SK-N-SH (cell line): ENCODE data around the gene SCAPER. TPM values are rescaled to one million over a fixed set of nuclear protein-coding genes. Genes with fewer than 3 reads are reported as not detected.

Source experiments
- CHD2 ChIP-seq: fragments of 150-350 bp; IDR thresholded peaks from 2 replicates; pipeline ENCODE4 v1.6.1; 2018; ENCODE audit warnings: low read length; ENCODE audit not compliant: partially characterized antibody
- CTCF ChIP-seq: fragments of 200-600 bp; sonication (generic); IDR thresholded peaks from 2 replicates; pipeline ENCODE4 v1.6.1; 2017; ENCODE audit warnings: antibody characterized with exemption, mild to moderate bottlenecking, moderate library complexity
- ELF1 ChIP-seq: IDR thresholded peaks from 2 replicates; pipeline ENCODE4 v1.4.0; 2012
- EZH2phosphoT487 ChIP-seq: fragments of 200-600 bp; sonication (generic); IDR thresholded peaks from 2 replicates; pipeline ENCODE4 v1.6.1; 2017; ENCODE audit warnings: low read depth, mixed run types, mild to moderate bottlenecking, antibody characterized with exemption, moderate library complexity, borderline replicate concordance
- FOSL2 ChIP-seq: IDR thresholded peaks from 2 replicates; pipeline ENCODE4 v1.4.0; 2012; ENCODE audit warnings: low read depth, mild to moderate bottlenecking, moderate library complexity, borderline replicate concordance
- FOXJ3 ChIP-seq: sonication (generic); formaldehyde crosslinking; IDR thresholded peaks from 2 replicates; pipeline ENCODE4 v1.5.1; 2020; ENCODE audit warnings: mild to moderate bottlenecking, missing genetic modification reagents
- FOXM1 ChIP-seq: IDR thresholded peaks from 2 replicates; pipeline ENCODE4 v1.4.0; 2012; ENCODE audit warnings: low read depth, mild to moderate bottlenecking
- GABPA ChIP-seq: IDR thresholded peaks from 2 replicates; pipeline ENCODE4 v1.4.0; 2012; ENCODE audit warnings: low read depth, mild to moderate bottlenecking
- MAX ChIP-seq: IDR thresholded peaks from 2 replicates; pipeline ENCODE4 v1.4.0; 2012; ENCODE audit warnings: low read depth
- MEF2A ChIP-seq: IDR thresholded peaks from 2 replicates; pipeline ENCODE4 v1.4.0; 2012; ENCODE audit warnings: low read depth, borderline replicate concordance
- MXI1 ChIP-seq: IDR thresholded peaks from 2 replicates; pipeline ENCODE4 v1.6.1; 2012; ENCODE audit warnings: mild to moderate bottlenecking, low read depth, low read length, improper control_type of control experiment
- NRF1 ChIP-seq: IDR thresholded peaks from 2 replicates; pipeline ENCODE4 v1.6.1; 2012; ENCODE audit warnings: low read depth, mild to moderate bottlenecking, low read length
- POLR2AphosphoS5 ChIP-seq: IDR thresholded peaks from 2 replicates; pipeline ENCODE4 v1.6.1; 2012; ENCODE audit warnings: low read depth, low read length
- RAD21 ChIP-seq: IDR thresholded peaks from 2 replicates; pipeline ENCODE4 v1.6.1; 2012; ENCODE audit warnings: mild to moderate bottlenecking, low read length
- RFX5 ChIP-seq: IDR thresholded peaks from 2 replicates; pipeline ENCODE4 v1.6.1; 2012; ENCODE audit warnings: mild to moderate bottlenecking, improper control_type of control experiment, low read length
- TAF1 ChIP-seq: IDR thresholded peaks from 2 replicates; pipeline ENCODE4 v1.6.1; 2012; ENCODE audit warnings: low read depth, mild to moderate bottlenecking, low read length, moderate library complexity, borderline replicate concordance
- TCF12 ChIP-seq: IDR thresholded peaks from 2 replicates; pipeline ENCODE4 v1.4.0; 2012
- TEAD4 ChIP-seq: IDR thresholded peaks from 2 replicates; pipeline ENCODE4 v1.4.0; 2012; ENCODE audit warnings: mild to moderate bottlenecking, borderline replicate concordance; ENCODE audit not compliant: insufficient read depth
- YY1 ChIP-seq: IDR thresholded peaks from 2 replicates; pipeline ENCODE4 v1.4.0; 2012; ENCODE audit warnings: low read depth, mild to moderate bottlenecking
- polyA plus RNA-seq, 3 experiments: library from polyadenylated mRNA; depleted of rRNA; stranded (reverse); fragments of >200 nt; gene quantifications; 2 replicates each; pipeline ENCODE4 v1.2.3, GENCODE V29; 2012
- TF ChIP-seq, protein P1 (sequence below): fragments of 150-350 bp; IDR thresholded peaks from 2 replicates; pipeline ENCODE4 v1.6.1; 2017; ENCODE audit warnings: antibody characterized with exemption, low read length, low read depth, borderline replicate concordance
- TF ChIP-seq, protein P2 (sequence below): fragments of 150-350 bp; IDR thresholded peaks from 2 replicates; pipeline ENCODE4 v1.6.1; 2016; ENCODE audit warnings: mild to moderate bottlenecking, low read depth, low read length

The SCAPER gene
- polyA plus RNA-seq, 1 of the 3 experiments (the other 2 are of a cell fraction): 1.8 TPM

- TF ChIP-seq, protein P1, sequence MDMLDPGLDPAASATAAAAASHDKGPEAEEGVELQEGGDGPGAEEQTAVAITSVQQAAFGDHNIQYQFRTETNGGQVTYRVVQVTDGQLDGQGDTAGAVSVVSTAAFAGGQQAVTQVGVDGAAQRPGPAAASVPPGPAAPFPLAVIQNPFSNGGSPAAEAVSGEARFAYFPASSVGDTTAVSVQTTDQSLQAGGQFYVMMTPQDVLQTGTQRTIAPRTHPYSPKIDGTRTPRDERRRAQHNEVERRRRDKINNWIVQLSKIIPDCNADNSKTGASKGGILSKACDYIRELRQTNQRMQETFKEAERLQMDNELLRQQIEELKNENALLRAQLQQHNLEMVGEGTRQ: peak; percentile 47; the same call in 1 of the 2 replicates
- peak; percentile 63 for TF ChIP-seq RFX5
- TF ChIP-seq TCF12: no peak
- TF ChIP-seq FOSL2: no peak
- peak; percentile 89 for TF ChIP-seq MAX
- peak; percentile 70 for TF ChIP-seq MXI1
- TF ChIP-seq GABPA: no peak
- TF ChIP-seq, protein P2, sequence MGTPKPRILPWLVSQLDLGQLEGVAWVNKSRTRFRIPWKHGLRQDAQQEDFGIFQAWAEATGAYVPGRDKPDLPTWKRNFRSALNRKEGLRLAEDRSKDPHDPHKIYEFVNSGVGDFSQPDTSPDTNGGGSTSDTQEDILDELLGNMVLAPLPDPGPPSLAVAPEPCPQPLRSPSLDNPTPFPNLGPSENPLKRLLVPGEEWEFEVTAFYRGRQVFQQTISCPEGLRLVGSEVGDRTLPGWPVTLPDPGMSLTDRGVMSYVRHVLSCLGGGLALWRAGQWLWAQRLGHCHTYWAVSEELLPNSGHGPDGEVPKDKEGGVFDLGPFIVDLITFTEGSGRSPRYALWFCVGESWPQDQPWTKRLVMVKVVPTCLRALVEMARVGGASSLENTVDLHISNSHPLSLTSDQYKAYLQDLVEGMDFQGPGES: no peak
- peak; percentile 85 for TF ChIP-seq POLR2AphosphoS5
- 0 out of 2 replicates have a peak, but pooled peaks have one; percentile 35 for TF ChIP-seq ELF1
- no peak for TF ChIP-seq TEAD4
- TF ChIP-seq TAF1: peak; percentile 92
- TF ChIP-seq YY1: peak; percentile 76; the same call in 1 of the 2 replicates
- TF ChIP-seq MEF2A: no peak
- TF ChIP-seq NRF1: peak; percentile 70
- TF ChIP-seq EZH2phosphoT487: no peak
- TF ChIP-seq FOXM1: no peak
- peak; percentile 100 for TF ChIP-seq CHD2
- TF ChIP-seq FOXJ3 (CRISPR knock-in tag): no peak
- TF ChIP-seq CTCF: no peak
- TF ChIP-seq RAD21: no peak
These were observed 593.8 kb downstream of the SCAPER start, which contains the start of gene ETFA (continued) for GRCh38 chr15:76311100-76311953.
